Measurements from ENCODE around the gene KRAS. TPM values are rescaled to one million over a fixed set of nuclear protein-coding genes. Genes with fewer than 3 reads are reported as not detected.

Gene KRAS
- total RNA-seq, 1 experiment from 2014 or later = 47.5 TPM

- no peak overlapping the region for H3K4me3 Mint-ChIP-seq
- H3K27ac ChIP-seq (ENCODE audit: insufficient read length, low read depth, low read length) = no peak overlapping the region
- no peak overlapping the region for H3K18ac ChIP-seq (ENCODE audit: insufficient read length, low read depth, low read length)
- H2BK120ac ChIP-seq (ENCODE audit: low read depth, low read length, poor library complexity, severe bottlenecking) = no peak overlapping the region
- no peak overlapping the region for H2AK5ac ChIP-seq (ENCODE audit: insufficient read length, low read length)
- H3K27me3 ChIP-seq (ENCODE audit: insufficient read depth, low read length) = no peaks in the 10 kb centered on the region
- no peak overlapping the region for H4K91ac ChIP-seq (ENCODE audit: insufficient read length, low read depth, low read length)
- no peak overlapping the region for H3T11ph ChIP-seq (ENCODE audit: low read length)
- H3K9ac ChIP-seq (ENCODE audit: extremely low read depth, insufficient read length, low read length) = no peak overlapping the region
- no peak overlapping the region for H3K23ac ChIP-seq (ENCODE audit: insufficient read length, low read depth, low read length)
- H3K14ac ChIP-seq (ENCODE audit: insufficient read depth, low read length) = no peak overlapping the region
- no peak overlapping the region for H2BK12ac ChIP-seq (ENCODE audit: insufficient read length, low read depth, low read length)
- no peak overlapping the region for H2BK20ac ChIP-seq (ENCODE audit: low read depth, low read length, poor library complexity, severe bottlenecking)
- no peak overlapping the region for H3K56ac ChIP-seq (ENCODE audit: insufficient read length, low read depth, low read length)
- H3K4me1 ChIP-seq (ENCODE audit: insufficient read depth, low read length) = peaks cover 6% of the 10 kb centered on the region
- DNase-seq = no peak
- no peak overlapping the region for H2BK15ac ChIP-seq (ENCODE audit: low read depth, low read length)
- H4K8ac ChIP-seq (replicated peaks; ENCODE audit: insufficient read length, low read depth, low read length) = no peak overlapping the region
- no peaks in the 10 kb centered on the region for H4K20me1 ChIP-seq (ENCODE audit: control insufficient read depth, insufficient read depth, insufficient read length)
- H3K9me3 ChIP-seq (ENCODE audit: control insufficient read depth, low read depth, low read length) = no peaks in the 10 kb centered on the region
- H2AFZ ChIP-seq (ENCODE audit: low read length) = no peak overlapping the region
- no peak overlapping the region for H4K5ac ChIP-seq (ENCODE audit: insufficient read length, low read depth, low read length)
- H3K79me2 ChIP-seq (ENCODE audit: insufficient read depth, low read length) = no peaks in the 10 kb centered on the region
- WGBS (ENCODE audit: extremely low coverage, insufficient read length, low lambda C conversion rate) = no CpG with 5 or more reads among the region's 1 CpG
- no peak overlapping the region for H3K4ac ChIP-seq (ENCODE audit: low read depth, low read length)
- H3K36me3 Mint-ChIP-seq (ENCODE audit: insufficient read depth in 1 of 3, low read depth in 3 of 3) = peaks cover 0 to 9% (median 0%) of the 10 kb centered on the region in 3 experiments; a peak in 2 of 7 replicates
- TF ChIP-seq, protein P1, sequence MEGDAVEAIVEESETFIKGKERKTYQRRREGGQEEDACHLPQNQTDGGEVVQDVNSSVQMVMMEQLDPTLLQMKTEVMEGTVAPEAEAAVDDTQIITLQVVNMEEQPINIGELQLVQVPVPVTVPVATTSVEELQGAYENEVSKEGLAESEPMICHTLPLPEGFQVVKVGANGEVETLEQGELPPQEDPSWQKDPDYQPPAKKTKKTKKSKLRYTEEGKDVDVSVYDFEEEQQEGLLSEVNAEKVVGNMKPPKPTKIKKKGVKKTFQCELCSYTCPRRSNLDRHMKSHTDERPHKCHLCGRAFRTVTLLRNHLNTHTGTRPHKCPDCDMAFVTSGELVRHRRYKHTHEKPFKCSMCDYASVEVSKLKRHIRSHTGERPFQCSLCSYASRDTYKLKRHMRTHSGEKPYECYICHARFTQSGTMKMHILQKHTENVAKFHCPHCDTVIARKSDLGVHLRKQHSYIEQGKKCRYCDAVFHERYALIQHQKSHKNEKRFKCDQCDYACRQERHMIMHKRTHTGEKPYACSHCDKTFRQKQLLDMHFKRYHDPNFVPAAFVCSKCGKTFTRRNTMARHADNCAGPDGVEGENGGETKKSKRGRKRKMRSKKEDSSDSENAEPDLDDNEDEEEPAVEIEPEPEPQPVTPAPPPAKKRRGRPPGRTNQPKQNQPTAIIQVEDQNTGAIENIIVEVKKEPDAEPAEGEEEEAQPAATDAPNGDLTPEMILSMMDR (conservative IDR thresholded peaks at IDR 0.05) = no peak
- no peaks in the 10 kb centered on the region for H3K79me1 ChIP-seq (ENCODE audit: insufficient read depth, low read depth, low read length, poor library complexity, severe bottlenecking)
- no peaks in the 10 kb centered on the region; a peak in 1 of 5 replicates for H3K9me3 Mint-ChIP-seq
- no peak overlapping the region for H2BK5ac ChIP-seq (ENCODE audit: insufficient read length, low read length)
- no peaks in the 10 kb centered on the region for H3K27me3 Mint-ChIP-seq (ENCODE audit: low read depth)
- no peak overlapping the region; a peak in 1 of 7 replicates for H3K27ac Mint-ChIP-seq
- peaks cover 19 to 24% of the 10 kb centered on the region in 2 experiments for H3K4me1 Mint-ChIP-seq
- H3K23me2 ChIP-seq (ENCODE audit: insufficient read length, low read depth, low read length, poor library complexity, severe bottlenecking) = no peaks in the 10 kb centered on the region
- no peak overlapping the region for H3K4me2 ChIP-seq (ENCODE audit: insufficient read depth, insufficient read length, low read length)
Observed at GRCh38 chr12:25264862-25265261, 14.1 kb upstream of the KRAS start.
